OCI-LY1 (cell line): ENCODE data around the gene CACNB2.

Source experiments
- CTCF ChIP-seq: fragments of 200-600 bp; sonication (generic), shearing (Covaris generic); IDR thresholded peaks from 2 replicates; pipeline ENCODE4 v1.5.1; 2017; ENCODE audit warnings: mild to moderate bottlenecking, antibody characterized with exemption, low read length, moderate library complexity, mixed read lengths
- EZH2 ChIP-seq: fragments of 200-600 bp; sonication (generic), shearing (Covaris generic); IDR thresholded peaks from 2 replicates; pipeline ENCODE4 v1.8.0; 2017; ENCODE audit warnings: borderline replicate concordance, mixed run types, mild to moderate bottlenecking, antibody characterized with exemption, low read length, moderate library complexity, mixed read lengths

DNA sequence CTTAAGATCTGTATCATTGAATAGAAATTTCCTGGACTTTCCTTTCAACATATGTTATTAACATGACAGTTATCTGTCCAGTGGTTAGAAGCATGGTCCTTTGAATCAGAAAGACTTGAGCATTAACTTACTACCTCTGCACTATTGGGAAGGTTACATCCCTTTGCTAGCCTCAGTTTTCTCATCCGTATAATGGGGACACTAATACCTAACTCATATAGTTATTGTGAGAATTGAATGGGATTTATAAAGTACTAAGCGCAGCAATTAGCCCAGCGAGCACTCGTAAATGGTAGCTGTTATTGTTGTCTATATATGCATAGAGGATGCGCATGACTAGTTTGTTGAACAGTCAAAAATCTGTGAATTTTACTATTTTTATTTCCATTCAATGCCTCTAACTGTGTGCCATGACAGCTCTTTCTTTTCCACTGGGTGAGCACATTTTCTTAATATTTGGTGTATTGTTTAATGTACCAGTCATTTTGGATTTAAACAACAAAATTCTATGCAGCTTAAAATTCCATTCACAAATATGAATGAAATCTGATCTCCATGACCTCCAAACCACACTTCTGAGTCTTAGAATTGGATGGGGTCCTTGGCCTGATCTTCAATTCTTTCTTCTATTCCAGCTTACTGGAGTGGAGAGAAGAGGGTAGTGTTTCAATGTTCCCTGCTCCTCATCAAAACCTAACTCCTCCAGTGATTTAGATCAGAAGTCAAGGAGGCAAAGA is 65.0 kb downstream of the CACNB2 start:
- TF ChIP-seq CTCF, result no peak
- no peak for TF ChIP-seq EZH2
